ENCODE data around the gene TACC2. TPM values are rescaled to one million over a fixed set of nuclear protein-coding genes. Genes with fewer than 3 reads are reported as not detected.
"Not testable (repeated sequence)": the region's sequence is repeated elsewhere in the genome, so short reads cannot be mapped to it uniquely, and the experiment has no call there.

Gene TACC2
- total RNA-seq, 1 experiment from 2014 or later: 3.0 TPM

- DNase-seq (ENCODE audit: low read depth, low spot score): no peak
- in situ Hi-C loops (cut with HindIII; ENCODE audit: low pct_unique_long_range_greater_than_20kb, low sequenced_read_pairs): no loop called here
Observed at GRCh38 chr10:122072491-122072890, 83.5 kb downstream of the TACC2 start.

GRCh38 chr10:122073508-122073907, 84.5 kb downstream of the TACC2 start:
- DNase-seq (ENCODE audit: low read depth, low spot score): no peak
- in situ Hi-C loops (cut with HindIII; ENCODE audit: low pct_unique_long_range_greater_than_20kb, low sequenced_read_pairs): no loop called here

- in situ Hi-C loops (cut with HindIII; ENCODE audit: low pct_unique_long_range_greater_than_20kb, low sequenced_read_pairs): no loop called here
Observed at GRCh38 chr10:122075171-122075570, 86.2 kb downstream of the TACC2 start.

GRCh38 chr10:122075876-122076275, 86.9 kb downstream of the TACC2 start:
- in situ Hi-C loops (cut with HindIII; ENCODE audit: low pct_unique_long_range_greater_than_20kb, low sequenced_read_pairs); DNase-seq (ENCODE audit: low read depth, low spot score): not testable (repeated sequence)

More at GRCh38 chr10:122075171-122075570, 86.2 kb downstream of the TACC2 start:
- DNase-seq (ENCODE audit: low read depth, low spot score): no peak

- in situ Hi-C loops (cut with HindIII; ENCODE audit: low pct_unique_long_range_greater_than_20kb, low sequenced_read_pairs): no loop called here
- DNase-seq (ENCODE audit: low read depth, low spot score): no peak
Observed at GRCh38 chr10:122077311-122077875, 88.4 kb downstream of the TACC2 start.

GRCh38 chr10:122078326-122078725, 89.4 kb downstream of the TACC2 start:
- DNase-seq (ENCODE audit: low read depth, low spot score): no peak
- in situ Hi-C loops (cut with HindIII; ENCODE audit: low pct_unique_long_range_greater_than_20kb, low sequenced_read_pairs): no loop called here

GRCh38 chr10:122078965-122079795, 90.2 kb downstream of the TACC2 start:
- DNase-seq (ENCODE audit: low read depth, low spot score): no peak
- in situ Hi-C loops (cut with HindIII; ENCODE audit: low pct_unique_long_range_greater_than_20kb, low sequenced_read_pairs): no loop called here

- DNase-seq (ENCODE audit: low read depth, low spot score): no peak
- in situ Hi-C loops (cut with HindIII; ENCODE audit: low pct_unique_long_range_greater_than_20kb, low sequenced_read_pairs): no loop called here
Observed at GRCh38 chr10:122082616-122083477, 93.9 kb downstream of the TACC2 start.

GRCh38 chr10:122083478-122084025, 94.6 kb downstream of the TACC2 start:
- no peak for DNase-seq (ENCODE audit: low read depth, low spot score)
- in situ Hi-C loops (cut with HindIII; ENCODE audit: low pct_unique_long_range_greater_than_20kb, low sequenced_read_pairs): no loop called here

GRCh38 chr10:122084286-122085041, 95.5 kb downstream of the TACC2 start:
- in situ Hi-C loops (cut with HindIII; ENCODE audit: low pct_unique_long_range_greater_than_20kb, low sequenced_read_pairs): no loop called here
- no peak for DNase-seq (ENCODE audit: low read depth, low spot score)

- in situ Hi-C loops (cut with HindIII; ENCODE audit: low pct_unique_long_range_greater_than_20kb, low sequenced_read_pairs): no loop called here
- DNase-seq (ENCODE audit: low read depth, low spot score): no peak
Observed at GRCh38 chr10:122085423-122085911, 96.5 kb downstream of the TACC2 start.

- no peak for DNase-seq (ENCODE audit: low read depth, low spot score)
- in situ Hi-C loops (cut with HindIII; ENCODE audit: low pct_unique_long_range_greater_than_20kb, low sequenced_read_pairs): no loop called here
Observed at GRCh38 chr10:122086416-122087240, 97.7 kb downstream of the TACC2 start.

- no peak for DNase-seq (ENCODE audit: low read depth, low spot score)
Observed at GRCh38 chr10:122087436-122087835, 98.5 kb downstream of the TACC2 start.

GRCh38 chr10:122089311-122090017, 100.5 kb downstream of the TACC2 start:
- in situ Hi-C loops (cut with HindIII; ENCODE audit: low pct_unique_long_range_greater_than_20kb, low sequenced_read_pairs): no loop called here
- no peak for DNase-seq (ENCODE audit: low read depth, low spot score)

More at GRCh38 chr10:122087436-122087835, 98.5 kb downstream of the TACC2 start:
- in situ Hi-C loops (cut with HindIII; ENCODE audit: low pct_unique_long_range_greater_than_20kb, low sequenced_read_pairs): no loop called here

- in situ Hi-C loops (cut with HindIII; ENCODE audit: low pct_unique_long_range_greater_than_20kb, low sequenced_read_pairs): no loop called here
- DNase-seq (ENCODE audit: low read depth, low spot score): no peak
Observed at GRCh38 chr10:122091722-122092121, 102.8 kb downstream of the TACC2 start.

GRCh38 chr10:122093076-122093475, 104.1 kb downstream of the TACC2 start:
- in situ Hi-C loops (cut with HindIII; ENCODE audit: low pct_unique_long_range_greater_than_20kb, low sequenced_read_pairs): no loop called here

More at GRCh38 chr10:122093076-122093475, 104.1 kb downstream of the TACC2 start:
- DNase-seq (ENCODE audit: low read depth, low spot score): no peak

Measured in SK-MEL-5 (cell line).